SW 1271 (cell line): ENCODE results near the gene TMEM213.

ENCODE experiments used
- DNase-seq, 2 experiments: peaks; one replicate each; lab custom pipeline; 2025; lab: John Stamatoyannopoulos, UW

TMEM213 gene

GRCh38 chr7:138842111-138842510, 44.3 kb downstream of the TMEM213 start:
- no peak for DNase-seq

GRCh38 chr7:138843632-138844580, 46.1 kb downstream of the TMEM213 start:
- DNase-seq = no peak

GRCh38 chr7:138845711-138846110, 47.9 kb downstream of the TMEM213 start:
- DNase-seq = no peak

- DNase-seq = no peak
Observed at GRCh38 chr7:138848056-138848980, 50.5 kb downstream of the TMEM213 start.

GRCh38 chr7:138849701-138850100, 51.9 kb downstream of the TMEM213 start:
- DNase-seq = no peak

- no peak for DNase-seq
Observed at GRCh38 chr7:138852469-138852868, 54.7 kb downstream of the TMEM213 start.

GRCh38 chr7:138853448-138853847, 55.7 kb downstream of the TMEM213 start:
- no peak for DNase-seq

DNA sequence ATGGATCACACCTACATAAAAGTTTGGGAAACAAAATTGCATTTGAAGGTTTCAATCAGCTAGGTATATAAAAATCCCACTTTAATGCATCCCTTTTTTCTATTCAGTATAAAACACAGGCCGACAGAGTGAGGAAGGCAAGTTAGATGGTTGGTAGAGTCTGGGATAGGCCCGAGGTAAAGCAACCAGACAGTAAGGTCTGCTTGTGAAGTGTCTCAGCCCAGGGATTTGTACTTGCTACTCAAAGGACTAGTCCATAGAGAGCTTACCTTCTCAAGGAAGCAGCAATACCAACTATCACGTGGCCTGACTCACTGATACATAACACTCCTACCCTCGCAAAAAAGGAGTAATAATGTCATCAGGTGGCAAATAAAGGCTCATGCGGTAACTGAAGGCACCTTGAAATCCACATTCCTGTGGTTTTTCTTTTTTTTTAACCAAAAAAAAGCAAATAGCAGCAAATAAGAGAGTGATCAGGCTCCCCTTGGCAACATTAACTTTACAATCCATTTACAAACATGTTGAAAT, 56.4 kb downstream of the TMEM213 start:
- DNase-seq = no peak

DNA sequence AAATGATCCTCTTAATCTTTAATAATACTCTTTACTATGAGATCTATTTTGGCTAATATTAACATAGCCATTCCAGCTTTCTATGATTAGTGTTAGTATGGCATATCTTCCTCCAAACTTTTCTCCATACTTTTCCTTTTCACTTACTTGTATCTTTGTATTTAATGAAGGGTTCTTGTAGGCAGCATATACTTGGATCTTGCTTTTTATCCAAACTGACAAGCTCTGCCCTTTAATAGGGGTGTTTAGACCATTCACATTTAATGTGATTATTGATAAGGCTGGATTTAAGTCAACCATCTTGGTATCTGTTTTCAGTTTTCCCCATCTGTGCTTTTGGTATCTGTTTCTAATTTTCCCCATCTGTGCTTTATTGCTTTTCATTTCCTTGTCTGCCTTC, 59.9 kb downstream of the TMEM213 start:
- DNase-seq = no peak

DNA sequence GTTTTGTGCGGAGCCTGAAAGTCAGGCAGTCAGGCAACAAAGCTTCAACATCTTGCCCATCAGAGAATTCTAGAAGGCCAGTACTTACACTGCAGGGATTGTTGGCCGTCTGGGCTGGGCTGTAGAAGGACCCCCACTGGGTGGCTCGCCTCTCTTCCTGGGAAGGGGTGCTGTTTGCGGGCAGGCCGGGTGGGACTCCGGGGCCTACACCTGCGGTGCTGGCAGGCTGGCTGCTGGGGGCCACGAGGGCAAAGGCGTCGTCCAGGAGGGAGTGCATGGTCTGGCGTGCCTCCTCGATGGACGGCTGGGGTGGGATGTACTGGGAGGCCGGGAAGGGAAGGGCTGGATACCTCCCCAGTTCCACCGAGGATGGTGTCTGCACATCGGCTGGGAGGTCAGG, 63.3 kb downstream of the TMEM213 start:
- DNase-seq = no peak

GRCh38 chr7:138863931-138864330, 66.1 kb downstream of the TMEM213 start:
- no peak for DNase-seq

GRCh38 chr7:138864667-138865066, 66.9 kb downstream of the TMEM213 start:
- DNase-seq = no peak

- DNase-seq = no peak
Observed at GRCh38 chr7:138865843-138866242, 68.0 kb downstream of the TMEM213 start.

GRCh38 chr7:138866353-138866752, 68.6 kb downstream of the TMEM213 start:
- no peak for DNase-seq

- DNase-seq = no peak
Observed at GRCh38 chr7:138867744-138868143, 70.0 kb downstream of the TMEM213 start.

DNA sequence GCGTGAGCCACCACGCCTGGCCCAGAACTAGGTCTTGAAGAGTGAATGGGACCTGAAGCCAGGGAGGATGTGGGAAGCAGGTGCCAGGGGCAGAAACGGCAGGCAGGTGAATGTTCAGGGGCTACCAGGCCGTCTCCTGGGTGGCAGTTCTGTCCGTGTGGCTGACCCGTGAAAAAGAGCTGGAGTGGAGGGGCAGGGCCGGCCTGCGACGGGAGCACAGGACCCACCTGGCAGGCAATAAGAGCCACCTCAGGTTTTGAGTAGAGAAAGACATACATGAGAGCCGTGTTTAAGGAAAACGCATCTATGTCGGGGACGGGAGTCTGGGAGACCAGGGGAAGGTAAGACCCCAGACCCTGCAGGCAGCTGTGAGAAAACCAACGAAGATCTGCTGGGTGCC, 70.9 kb downstream of the TMEM213 start:
- no peak for DNase-seq

GRCh38 chr7:138869353-138869752, 71.6 kb downstream of the TMEM213 start:
- no peak for DNase-seq

- no peak for DNase-seq
Observed at GRCh38 chr7:138871065-138871813, 73.4 kb downstream of the TMEM213 start.

GRCh38 chr7:138871814-138872090, 74.0 kb downstream of the TMEM213 start:
- DNase-seq = no peak

DNA sequence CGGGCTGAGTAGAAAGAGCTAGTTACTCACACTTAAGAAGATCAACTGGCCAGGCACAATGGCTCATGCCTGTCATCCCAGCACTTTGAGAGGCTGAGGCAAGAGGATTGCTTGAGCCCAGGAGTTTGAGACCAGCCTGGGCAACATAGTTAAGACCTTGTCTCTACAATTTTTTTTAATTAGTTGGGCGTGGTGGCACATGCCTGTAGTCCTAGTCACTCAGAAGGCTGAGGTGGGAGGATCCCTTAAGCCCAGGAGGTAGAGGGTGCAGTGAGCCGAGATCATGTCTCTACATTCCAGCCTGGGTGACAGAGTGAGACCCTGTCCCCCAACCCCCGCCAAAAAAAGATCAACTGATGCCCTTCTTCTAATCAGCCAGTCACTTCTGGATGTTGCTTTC, 74.8 kb downstream of the TMEM213 start:
- DNase-seq = peak in 1 of 2 experiments; percentile 30

DNA sequence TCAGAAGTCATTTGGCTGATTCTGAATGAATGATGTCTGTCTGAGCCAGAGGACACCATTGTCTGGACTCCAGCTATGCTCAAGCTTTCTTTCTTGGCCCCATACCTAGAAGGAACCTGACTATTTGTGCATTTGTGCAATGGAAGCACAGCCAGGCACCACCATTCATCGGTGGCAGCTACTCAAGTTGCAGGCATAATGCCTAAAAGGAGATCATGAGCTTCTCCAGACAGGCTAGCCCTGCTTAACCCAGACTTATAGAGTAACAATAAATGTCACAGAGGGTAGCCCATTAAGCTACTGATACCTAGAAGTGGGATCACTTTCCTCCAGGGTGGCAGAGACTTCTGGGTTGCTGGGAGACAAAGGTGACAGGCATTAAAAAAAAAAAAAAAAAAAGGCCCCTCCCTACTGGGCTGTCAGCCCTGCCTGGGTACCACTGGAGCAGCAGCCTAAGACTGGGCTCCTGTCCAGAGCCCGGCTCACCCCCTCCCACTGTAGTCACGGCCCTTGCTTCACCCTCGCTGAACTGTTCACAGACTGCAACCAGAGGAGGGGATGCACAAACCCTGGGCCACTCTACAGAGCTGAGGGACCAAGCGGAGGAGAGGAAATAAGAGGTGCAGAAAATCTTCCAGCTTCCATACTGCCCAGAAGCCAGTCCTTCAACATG, 75.6 kb downstream of the TMEM213 start:
- no peak for DNase-seq
